ENCODE results near the gene SPRED1.

GRCh38 chr15:38307861-38308641 is 55.4 kb downstream of the SPRED1 start:
- TF ChIP-seq CTCF (IDR thresholded peaks at IDR 0.05) (no peak), POLR2A (IDR thresholded peaks at IDR 0.05) (no peak), EP300 (IDR thresholded peaks at IDR 0.05; ENCODE audit: low read depth) (no peak), POLR2AphosphoS5 (IDR thresholded peaks at IDR 0.05) (no peak)
